Measurements from ENCODE around the gene MGAT2.
A peak's percentile ranks its signal among the peaks of the same experiment; 100 is the strongest.
"Not testable (repeated sequence)": the region's sequence is repeated elsewhere in the genome, so short reads cannot be mapped to it uniquely, and the experiment has no call there.

The MGAT2 gene

GRCh38 chr14:49620182-49621113, at the start of gene MGAT2, which contains the start of gene RPL36AL:
Gene MGAT2 (plus strand): TSS chr14:49620799. CDS start chr14:49621269, 470 bp downstream.
Gene RPL36AL (minus strand): TSS chr14:49620626. CDS start chr14:49619104, 1,522 bp downstream.
- DNase-seq, result peak; percentile 98

GRCh38 chr14:49574038-49574437, 46.6 kb upstream of the MGAT2 start:
- no peak for DNase-seq

GRCh38 chr14:49578141-49578540, 42.5 kb upstream of the MGAT2 start:
- no peak for DNase-seq

- DNase-seq, result no peak
Observed at GRCh38 chr14:49579841-49580240, 40.8 kb upstream of the MGAT2 start.

GRCh38 chr14:49581209-49582112, 39.1 kb upstream of the MGAT2 start:
- no peak for DNase-seq

GRCh38 chr14:49582113-49582977, 38.3 kb upstream of the MGAT2 start:
- no peak for DNase-seq

- no peak for DNase-seq
Observed at GRCh38 chr14:49583629-49584028, 37.0 kb upstream of the MGAT2 start.

- no peak for DNase-seq
Observed at GRCh38 chr14:49584058-49584457, 36.5 kb upstream of the MGAT2 start.

- DNase-seq, result not testable (repeated sequence)
Observed at GRCh38 chr14:49584981-49585640, 35.5 kb upstream of the MGAT2 start.

GRCh38 chr14:49585803-49586672, 34.6 kb upstream of the MGAT2 start, which contains the start of gene RPS29:
Gene RPS29 (minus strand): TSS chr14:49586380. CDS start chr14:49586346, 34 bp downstream.
- peak; percentile 100 for DNase-seq

- DNase-seq, result peak; percentile 66
Observed at GRCh38 chr14:49586673-49587460, 33.7 kb upstream of the MGAT2 start.

GRCh38 chr14:49589387-49589786, 31.2 kb upstream of the MGAT2 start:
- DNase-seq, result no peak

GRCh38 chr14:49593016-49593415, 27.6 kb upstream of the MGAT2 start:
- DNase-seq, result no peak

GRCh38 chr14:49594347-49595091, 26.1 kb upstream of the MGAT2 start:
- DNase-seq, result no peak

- DNase-seq, result no peak
Observed at GRCh38 chr14:49598189-49598484, 22.5 kb upstream of the MGAT2 start.

- peak; percentile 67 for DNase-seq
Observed at GRCh38 chr14:49598485-49599300, 21.9 kb upstream of the MGAT2 start, which contains the start of gene LRR1. Gene LRR1 (plus strand): TSS chr14:49598940. CDS start chr14:49599021, 81 bp downstream.

GRCh38 chr14:49607583-49607982, 13.0 kb upstream of the MGAT2 start:
- no peak for DNase-seq

GRCh38 chr14:49612251-49612650, 8.3 kb upstream of the MGAT2 start:
- DNase-seq, result no peak
